COR-L47 (cell line): ENCODE results near the gene MT4.

Experiments used
- DNase-seq: peaks from one replicate; lab custom pipeline; 2025; lab: John Stamatoyannopoulos, UW

The MT4 gene

DNA sequence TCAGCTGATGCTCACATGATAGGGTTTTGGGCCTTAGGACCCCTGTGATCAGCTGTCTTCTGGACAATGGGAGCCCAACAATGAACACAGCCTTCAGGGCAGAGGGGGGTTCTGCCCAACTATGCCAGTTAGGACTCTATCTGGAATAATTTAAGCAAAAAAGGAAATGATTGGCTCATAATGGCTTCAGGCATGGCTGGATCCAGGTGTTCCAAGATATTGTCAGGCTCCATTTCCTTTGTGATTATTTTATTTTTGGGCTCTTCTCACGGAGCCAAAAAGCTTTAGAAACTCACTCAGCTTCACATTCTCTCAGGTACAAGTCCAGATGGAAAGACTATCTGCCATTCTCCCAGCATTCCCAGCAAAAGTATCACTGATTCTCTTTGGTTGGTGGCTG is 40.6 kb downstream of the MT4 start:
- DNase-seq, result no peak

DNA sequence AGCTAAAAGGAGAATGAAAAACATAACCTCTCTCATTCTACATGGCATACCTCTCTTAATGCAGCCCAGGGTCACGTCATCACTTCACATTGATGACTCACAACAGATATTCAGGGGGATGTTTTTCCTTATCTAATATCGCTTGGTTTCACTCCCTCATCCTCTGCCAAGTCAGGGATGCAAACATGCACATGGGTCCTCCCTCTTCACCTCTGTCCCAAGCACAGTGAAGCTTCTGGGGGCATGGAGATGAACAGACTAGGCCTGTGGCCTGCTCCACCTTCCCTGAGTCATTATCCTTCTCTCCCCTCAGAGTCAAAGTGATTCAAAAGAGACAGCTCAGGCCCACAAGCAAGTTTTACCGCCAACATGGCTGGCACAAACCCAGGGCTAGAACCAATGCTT is 41.2 kb downstream of the MT4 start:
- no peak for DNase-seq

GRCh38 chr16:56606476-56607108 is 41.7 kb downstream of the MT4 start:
- peak; percentile 7 for DNase-seq

GRCh38 chr16:56607109-56607618 is 42.3 kb downstream of the MT4 start:
- no peak for DNase-seq

- DNase-seq, result no peak
These were observed 42.8 kb downstream of the MT4 start for GRCh38 chr16:56607675-56608042.

- DNase-seq, result peak; percentile 85
These were observed 43.4 kb downstream of the MT4 start, which contains the start of gene MT2A for GRCh38 chr16:56608043-56608875. TSS of gene MT2A (plus strand) at chr16:56608584. CDS start at chr16:56608656, 72 bp downstream.

GRCh38 chr16:56608876-56609462 is 44.1 kb downstream of the MT4 start:
- no peak for DNase-seq

DNA sequence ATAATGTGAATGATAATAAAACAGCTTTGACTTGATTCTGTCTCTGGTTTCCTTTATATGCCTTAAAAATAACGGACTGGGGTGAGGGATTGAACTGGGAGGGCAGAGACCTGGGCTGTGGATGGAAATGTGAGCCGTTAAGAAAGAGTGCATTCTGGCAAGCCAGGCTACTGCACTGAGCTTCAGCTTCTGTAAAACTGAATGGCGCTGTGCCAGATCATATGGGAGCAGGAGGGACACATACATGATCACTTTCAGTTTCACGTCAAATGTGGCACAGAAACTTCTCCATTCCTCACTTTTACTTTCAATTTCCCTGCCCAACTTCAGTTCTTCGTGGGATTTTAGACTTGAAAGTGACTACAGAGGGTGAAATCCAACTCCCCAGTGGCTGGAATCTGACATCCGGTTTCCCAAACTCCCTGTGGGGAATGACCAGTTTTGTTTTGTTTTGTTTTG is 44.6 kb downstream of the MT4 start:
- peak; percentile 28 for DNase-seq

DNA sequence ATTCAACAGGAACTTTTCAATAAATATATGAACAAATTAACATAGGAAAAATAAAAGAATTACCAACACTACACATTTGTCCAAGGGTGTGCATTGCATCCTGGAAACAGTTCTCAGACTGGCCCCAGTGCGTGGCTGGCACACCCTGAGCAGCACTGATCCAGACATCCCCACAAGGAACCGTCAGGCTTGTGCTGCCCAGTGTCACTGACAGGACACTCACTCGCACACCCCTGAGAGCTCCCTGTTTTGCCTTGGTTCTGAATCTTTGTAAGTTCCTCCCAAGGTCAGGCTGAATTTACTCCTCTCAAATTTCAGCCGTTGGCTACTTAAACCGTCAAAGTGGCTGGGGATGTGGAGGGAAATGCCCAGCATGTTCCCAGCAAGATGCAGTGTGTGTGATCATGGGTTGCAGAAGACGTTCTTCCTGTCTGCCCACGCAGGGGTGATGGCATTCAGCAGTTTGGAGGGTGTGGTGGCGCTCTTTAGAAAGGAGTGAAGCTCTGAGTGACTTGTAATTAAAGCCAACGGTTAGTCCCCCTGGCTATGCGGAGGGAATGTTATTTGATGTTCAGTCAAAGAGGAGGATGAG is 45.2 kb downstream of the MT4 start:
- peak; percentile 7 for DNase-seq

- no peak for DNase-seq
These were observed 45.8 kb downstream of the MT4 start for GRCh38 chr16:56610609-56611111.

- DNase-seq, result no peak
These were observed 46.5 kb downstream of the MT4 start for GRCh38 chr16:56611281-56611833.

- no peak for DNase-seq
These were observed 48.8 kb downstream of the MT4 start for GRCh38 chr16:56613706-56614105.

DNA sequence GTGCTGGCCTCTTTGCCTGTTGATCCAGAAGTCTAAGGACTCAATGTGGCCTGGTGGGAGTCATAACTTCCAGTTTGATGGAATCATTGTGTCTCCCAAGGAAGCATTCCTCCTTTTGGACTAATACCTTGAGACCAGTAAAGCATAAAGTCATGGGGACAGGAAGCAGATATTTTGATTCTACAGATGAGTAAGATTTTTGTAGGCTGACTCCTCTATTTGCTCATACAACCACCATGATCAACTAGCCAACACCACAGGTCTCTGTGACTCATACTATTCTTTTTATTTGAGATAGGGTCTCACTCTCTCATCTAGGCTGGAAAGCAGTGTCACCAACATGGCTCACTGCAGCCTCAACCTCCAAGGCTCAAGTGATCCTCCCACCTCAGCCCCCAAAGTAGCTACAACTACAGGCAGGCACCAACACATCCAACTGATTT is 49.7 kb downstream of the MT4 start:
- DNase-seq, result no peak

DNA sequence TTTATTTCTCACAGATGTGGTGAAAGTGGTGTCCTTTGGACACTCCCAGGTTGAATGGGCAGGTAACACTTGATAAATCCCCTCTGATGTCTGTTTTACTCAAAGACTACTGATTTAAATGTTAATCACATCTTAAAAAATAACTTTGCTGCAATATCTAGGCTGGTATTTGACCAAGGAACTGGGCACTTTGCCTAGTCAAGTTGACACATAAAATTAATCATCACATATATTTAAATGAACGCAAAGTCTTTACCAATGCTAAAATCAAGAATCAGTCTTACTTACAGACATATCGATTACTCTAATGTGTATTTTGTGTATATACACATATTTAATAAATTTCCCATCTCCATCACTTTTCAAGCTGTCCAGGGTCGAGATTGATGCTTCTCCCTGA is 50.5 kb downstream of the MT4 start:
- DNase-seq, result no peak

GRCh38 chr16:56616608-56617211 is 51.8 kb downstream of the MT4 start:
- no peak for DNase-seq

GRCh38 chr16:56617212-56618085 is 52.6 kb downstream of the MT4 start:
- no peak for DNase-seq

- DNase-seq, result no peak
These were observed 53.3 kb downstream of the MT4 start for GRCh38 chr16:56618138-56618537.
